K562 (cell line): ENCODE results near the gene EPB42. TPM values are rescaled to one million over a fixed set of nuclear protein-coding genes. Genes with fewer than 3 reads are reported as not detected.

Source experiments
- ATAC-seq: fragments of 200-7000 bp; cut with Tn5 transposase; 3 replicates; pipeline ENCODE4 v1.9.1; 2020; ENCODE audit warnings: moderate library complexity
- BruUV-seq: library from RNA; stranded (reverse); fragments of 400-500 nt; replicated peaks from 2 replicates; lab custom pipeline; 2021; lab: Mats Ljungman, UMichigan
- CTCF ChIA-PET: fragments of 300-600 bp; formaldehyde crosslinking; extraction: SDS; loops from one replicate; lab custom pipeline; 2021; ENCODE audit warnings: low intra/inter-chr PET ratio; lab: Yijun Ruan, JAX
- POLR2A ChIA-PET: fragments of 300-600, 350-650 bp; sonication (Branson Sonifier 250); formaldehyde crosslinking; extraction: SDS; loops from one replicate; lab custom pipeline; 2021; ENCODE audit warnings: antibody characterized with exemption, inconsistent platforms; lab: Yijun Ruan, JAX
- DNase-seq, 4 experiments: peaks; one replicate each; pipeline versions ENCODE4 v3.0.0 to v3.0.0-alpha.2; 2011 to 2018; ENCODE audit warnings: low spot score in 3 of 4, mixed read lengths in 3 of 4; ENCODE audit errors: extremely low read depth in 1 of 4
- FAIRE-seq: peaks from 2 replicates; lab custom pipeline; 2011; peaks lifted over from hg19 to GRCh38; lab: Jason Lieb, UNC
- H2AFZ ChIP-seq: 2 replicates; pipeline ENCODE4 v1.6.0; 2011; ENCODE audit warnings: low read depth, low read length, control low read depth, inconsistent platforms
- H3K27ac ChIP-seq: fragments of 200-600 bp; 3 replicates; pipeline ENCODE4 v1.8.0; 2011; ENCODE audit warnings: low read depth, mild to moderate bottlenecking, control low read depth, inconsistent platforms, low read length, moderate library complexity, mixed read lengths; ENCODE audit errors: extremely low read depth
- H3K27me3 ChIP-seq, 2 experiments: fragments of 300-600 bp in 1 of 2; 2 replicates in 1 of 2; 3 replicates in 1 of 2; pipeline versions ENCODE4 v1.6.0 to v1.8.0; 2011; ENCODE audit warnings: inconsistent platforms in 2 of 2, low read length in 2 of 2, mild to moderate bottlenecking in 1 of 2, mixed read lengths in 1 of 2, moderate library complexity in 1 of 2; ENCODE audit not compliant: control insufficient read depth in 2 of 2, insufficient read depth in 2 of 2
- H3K36me3 ChIP-seq: fragments of 300-600 bp; 3 replicates; pipeline ENCODE4 v1.8.0; 2011; ENCODE audit warnings: mild to moderate bottlenecking, low read length, inconsistent platforms; ENCODE audit not compliant: control insufficient read depth, insufficient read depth
- H3K4me1 ChIP-seq, 2 experiments: fragments of 200-600 bp in 1 of 2; replicated peaks in 1 of 2; 2 replicates in 1 of 2; 3 replicates in 1 of 2; pipeline versions ENCODE4 v1.5.1 to v1.8.0; 2011; ENCODE audit warnings: inconsistent platforms in 2 of 2, low read length in 2 of 2, mild to moderate bottlenecking in 1 of 2, mixed read lengths in 1 of 2, moderate library complexity in 1 of 2; ENCODE audit not compliant: control insufficient read depth in 2 of 2, insufficient read depth in 2 of 2
- H3K4me2 ChIP-seq: 2 replicates; pipeline ENCODE4 v1.6.1; 2011; ENCODE audit warnings: low read length, control low read depth, inconsistent platforms, mixed read lengths; ENCODE audit not compliant: insufficient read depth
- H3K4me3 ChIP-seq: fragments of 200-600 bp; sonication (generic), shearing (Covaris generic); 2 replicates; pipeline ENCODE4 v1.5.1; 2016; ENCODE audit warnings: control low read depth, inconsistent platforms
- H3K79me2 ChIP-seq: fragments of 200-600 bp; 3 replicates; pipeline ENCODE4 v1.8.0; 2011; ENCODE audit warnings: low read length, inconsistent platforms; ENCODE audit not compliant: control insufficient read depth, insufficient read depth
- H3K9ac ChIP-seq, 2 experiments: 2 replicates each; pipeline versions ENCODE4 v1.6.0 to v1.6.1; 2011; ENCODE audit warnings: low read depth in 2 of 2, low read length in 2 of 2, control low read depth in 1 of 2, inconsistent platforms in 1 of 2, mild to moderate bottlenecking in 1 of 2, mixed read lengths in 1 of 2; ENCODE audit not compliant: insufficient read depth in 1 of 2
- H3K9me1 ChIP-seq: one replicate; pipeline ENCODE4 v1.6.0; 2011; ENCODE audit warnings: inconsistent platforms, mild to moderate bottlenecking, low read length, moderate library complexity; ENCODE audit not compliant: control insufficient read depth, insufficient read depth
- H3K9me3 ChIP-seq: replicated peaks from 2 replicates; pipeline ENCODE4 v1.5.1; 2011; ENCODE audit warnings: low read depth, low read length, inconsistent platforms; ENCODE audit not compliant: control insufficient read depth, insufficient read depth
- H4K20me1 ChIP-seq: replicated peaks from 2 replicates; pipeline ENCODE4 v1.6.1; 2011; ENCODE audit warnings: low read length, inconsistent platforms, mixed read lengths; ENCODE audit not compliant: control insufficient read depth, insufficient read depth
- CREB1 ChIP-seq, 2 experiments: sonication (generic) in 1 of 2; formaldehyde crosslinking in 1 of 2; IDR thresholded peaks; 2 replicates each; pipeline versions ENCODE4 v1.6.1 to v1.8.0; 2012 to 2022; ENCODE audit warnings: inconsistent platforms in 1 of 2, mild to moderate bottlenecking in 1 of 2, missing genetic modification reagents in 1 of 2, moderate library complexity in 1 of 2
- KDM2B ChIP-seq: fragments of 250-450 bp; sonication (Bioruptor Pico); IDR thresholded peaks from 2 replicates; pipeline ENCODE4 v1.8.0; 2021; ENCODE audit warnings: mild to moderate bottlenecking, moderate library complexity
- MEIS2 ChIP-seq: fragments of 450-650 bp; IDR thresholded peaks from 2 replicates; pipeline ENCODE4 v1.6.1; 2014; ENCODE audit warnings: mild to moderate bottlenecking; ENCODE audit not compliant: partially characterized antibody
- NFE2L1 ChIP-seq: fragments of 450-650 bp; IDR thresholded peaks from 2 replicates; pipeline ENCODE4 v1.6.1; 2016; ENCODE audit warnings: missing genetic modification characterization, low read depth, mild to moderate bottlenecking, missing compliant biosample characterization, moderate library complexity, borderline replicate concordance
- NUFIP1 ChIP-seq: fragments of 450-650 bp; IDR thresholded peaks from 2 replicates; pipeline ENCODE4 v1.6.1; 2018; ENCODE audit not compliant: partially characterized antibody
- RBM34 ChIP-seq: fragments of 200-400 bp; formaldehyde crosslinking; IDR thresholded peaks from 2 replicates; pipeline ENCODE4 v1.6.1; 2018; ENCODE audit warnings: low read length, borderline replicate concordance; ENCODE audit not compliant: insufficient read depth
- ZNF586 ChIP-seq: fragments of 450-650 bp; formaldehyde crosslinking; conservative IDR thresholded peaks from 2 replicates; pipeline ENCODE4 v1.4.0; 2020; ENCODE audit warnings: mild to moderate bottlenecking, moderate library complexity
- ZNF830 ChIP-seq: fragments of 250-450 bp; sonication (Bioruptor Pico); IDR thresholded peaks from 2 replicates; pipeline ENCODE4 v1.5.0; 2021; ENCODE audit warnings: mild to moderate bottlenecking
- WGBS: fragments of 100-300 bp; shearing (Covaris generic); methylation state at CpG from one replicate; pipeline ENCODE4 v1.1.6; 2016; ENCODE audit warnings: low coverage, mixed read lengths; ENCODE audit not compliant: insufficient coverage; ENCODE audit errors: missing lambda C conversion rate; 5-methylcytosine and 5-hydroxymethylcytosine counted together
- in situ Hi-C: fragments of 300-500 bp; cut with MboI; formaldehyde crosslinking; loops from 4 replicates; pipeline ENCODE4 v1.15.0; 2018; ENCODE audit warnings: inconsistent platforms, mixed read lengths
- intact Hi-C: fragments of 100-400 bp; cut with micrococcal nuclease; formaldehyde crosslinking; loops from 2 replicates; pipeline ENCODE4 v1.14.2; 2022
- polyA plus RNA-seq, 8 experiments: library from polyadenylated mRNA; depleted of rRNA in 4 of 8; stranded (reverse) in 5 of 8; unstranded in 3 of 8; fragments of >200 nt; fragmentation: Nextera tagmentation in 2 of 8; fragmentation: Illumina TruSeq in 1 of 8; extraction: Ambion mirVana in 2 of 8; extraction: Trizol in 1 of 8; gene quantifications; 2 replicates each; pipeline versions ENCODE4 v1.2.1 to v1.2.3, GENCODE V29; 2011 to 2014; ENCODE audit warnings: inconsistent platforms in 1 of 8, missing spikeins in 1 of 8
- total RNA-seq, 7 experiments: library from RNA; depleted of rRNA in 6 of 7; stranded (reverse); fragments of >200 nt in 6 of 7; fragmentation: Illumina TruSeq in 2 of 7; extraction: Trizol in 2 of 7; gene quantifications; 2 replicates each; pipeline versions ENCODE4 v1.2.1 to v1.2.3, GENCODE V29; 2011 to 2021; ENCODE audit warnings: low replicate concordance in 1 of 7
- TF ChIP-seq, protein P1 (sequence below): fragments of 450-650 bp; formaldehyde crosslinking; IDR thresholded peaks from 2 replicates; pipeline ENCODE4 v1.4.0; 2022; ENCODE audit warnings: missing genetic modification characterization

The EPB42 gene
- total and polyA plus RNA-seq, 9 of the 15 experiments (the other 6 are each of a cell fraction or from before 2014, with no cell fraction given) = 0.38 to 2.3 (median 1.4) TPM

DNA sequence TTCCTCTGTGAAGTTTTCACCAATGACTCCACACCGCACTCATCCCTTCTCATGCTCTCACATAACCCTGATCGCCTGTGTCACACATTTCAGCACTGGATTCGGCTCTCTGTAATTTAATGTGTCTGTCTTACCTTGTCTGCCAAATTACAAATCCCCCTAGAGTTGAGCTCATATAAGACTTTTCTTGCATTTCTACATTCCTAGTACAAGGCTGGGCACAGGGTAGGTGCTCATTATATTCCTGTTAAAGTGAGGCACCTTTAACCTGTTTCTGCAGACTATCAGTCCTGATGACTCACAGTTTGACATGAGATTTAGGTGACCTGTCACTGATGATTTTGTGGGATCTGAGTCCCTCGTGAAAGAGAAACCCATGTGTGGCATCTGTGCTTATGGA lies 23.3 kb upstream of the EPB42 start:
- H3K27me3 ChIP-seq = no peaks in the 10 kb centered on the region
- no peak overlapping the region for H2AFZ ChIP-seq
- no peak overlapping the region for H3K4me2 ChIP-seq
- ChIA-PET CTCF (no interaction called here), POLR2A (interaction anchor here (1.1 kb wide), 1 partner anchor 18 kb away, joined by 4 read pairs; no protein-coding TSS in a partner anchor)
- in situ Hi-C loops (no loop called here), intact Hi-C loops (no loop called here)
- H3K36me3 ChIP-seq = no peaks in the 10 kb centered on the region
- no peaks in the 10 kb centered on the region for H3K9me1 ChIP-seq
- FAIRE-seq (no peak), ATAC-seq (no peak), DNase-seq (no peak)
- no peak overlapping the region for H3K9ac ChIP-seq
- H3K9me3 ChIP-seq = no peaks in the 10 kb centered on the region
- H3K27ac ChIP-seq = no peak overlapping the region
- TF ChIP-seq NFE2L1 = no peak
- TF ChIP-seq ZNF830 (CRISPR knock-in tag) = no peak
- no peak for TF ChIP-seq CREB1 (IDR thresholded peaks at IDR 0.05)
- TF ChIP-seq CREB1 (CRISPR knock-in tag; IDR thresholded peaks at IDR 0.05) = no peak
- no peak for TF ChIP-seq ZNF586
- TF ChIP-seq, protein P1, sequence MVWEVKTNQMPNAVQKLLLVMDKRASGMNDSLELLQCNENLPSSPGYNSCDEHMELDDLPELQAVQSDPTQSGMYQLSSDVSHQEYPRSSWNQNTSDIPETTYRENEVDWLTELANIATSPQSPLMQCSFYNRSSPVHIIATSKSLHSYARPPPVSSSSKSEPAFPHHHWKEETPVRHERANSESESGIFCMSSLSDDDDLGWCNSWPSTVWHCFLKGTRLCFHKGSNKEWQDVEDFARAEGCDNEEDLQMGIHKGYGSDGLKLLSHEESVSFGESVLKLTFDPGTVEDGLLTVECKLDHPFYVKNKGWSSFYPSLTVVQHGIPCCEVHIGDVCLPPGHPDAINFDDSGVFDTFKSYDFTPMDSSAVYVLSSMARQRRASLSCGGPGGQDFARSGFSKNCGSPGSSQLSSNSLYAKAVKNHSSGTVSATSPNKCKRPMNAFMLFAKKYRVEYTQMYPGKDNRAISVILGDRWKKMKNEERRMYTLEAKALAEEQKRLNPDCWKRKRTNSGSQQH (CRISPR knock-in tag) = no peak
- TF ChIP-seq MEIS2 = peak; percentile 10
- TF ChIP-seq KDM2B (CRISPR knock-in tag) = no peak
- TF ChIP-seq RBM34 = no peak
- TF ChIP-seq NUFIP1 = no peak
- H3K79me2 ChIP-seq = no peaks in the 10 kb centered on the region
- no TSS peak for BruUV-seq
- no peaks in the 10 kb centered on the region for H4K20me1 ChIP-seq
- no peak overlapping the region for H3K4me3 ChIP-seq
- WGBS = 8% methylated on average over 4 of the region's 4 CpGs
- H3K4me1 ChIP-seq = peaks cover under 1 to 11% of the 10 kb centered on the region in 2 experiments
